Naive thymus-derived CD8-positive, alpha-beta T cell (primary cell): Measurements from ENCODE around the gene FAM25G. TPM values are rescaled to one million over a fixed set of nuclear protein-coding genes. Genes with fewer than 3 reads are reported as not detected.
A peak's percentile ranks its signal among the peaks of the same experiment; 100 is the strongest.
"Not testable (repeated sequence)": the region's sequence is repeated elsewhere in the genome, so short reads cannot be mapped to it uniquely, and the experiment has no call there.

Experiments used
- ATAC-seq, 2 donors: fragments of 150-1000 bp; cut with Tn5 transposase in 1 of 2; sonication (Bioruptor Pico), chemical (Tn5 transposase) in 1 of 2; 1 replicate in 1 of 2; 2 replicates in 1 of 2; pipeline ENCODE4 v1.10.0; 2021; ENCODE audit warnings: mild to moderate bottlenecking in 2 of 2, moderate library complexity in 2 of 2
- POLR2A ChIA-PET: fragments of 350-600 bp; sonication (Branson Sonifier 250); formaldehyde crosslinking; loops from one replicate; lab custom pipeline; 2021; ENCODE audit warnings: antibody characterized with exemption; lab: Charles Lee
- DNase-seq, 10 donors: peaks; one replicate each; pipeline versions ENCODE4 v3.0.0 to v3.0.0-alpha.2; 2020 to 2022
- H3K27ac Mint-ChIP-seq, 10 donors: one replicate each; pipeline ENCODE4 v1.8.0; 2020 to 2022; ENCODE audit warnings: mild to moderate bottlenecking in 10 of 10, mixed read lengths in 10 of 10, moderate library complexity in 4 of 10, inconsistent platforms in 1 of 10
- H3K27me3 Mint-ChIP-seq, 5 donors: one replicate each; pipeline ENCODE4 v1.8.0; 2021 to 2022; ENCODE audit warnings: mixed read lengths in 5 of 5
- H3K36me3 Mint-ChIP-seq, 3 donors: one replicate each; pipeline ENCODE4 v1.8.0; 2020 to 2022; ENCODE audit warnings: mixed read lengths in 3 of 3, mild to moderate bottlenecking in 2 of 3, inconsistent platforms in 1 of 3
- H3K4me1 Mint-ChIP-seq, 4 donors: one replicate each; pipeline ENCODE4 v1.8.0; 2021 to 2022; ENCODE audit warnings: mixed read lengths in 4 of 4
- H3K4me3 Mint-ChIP-seq, 10 donors: one replicate each; pipeline ENCODE4 v1.8.0; 2020 to 2022; ENCODE audit warnings: mild to moderate bottlenecking in 10 of 10, mixed read lengths in 10 of 10, moderate library complexity in 6 of 10, inconsistent platforms in 1 of 10
- H3K9me3 Mint-ChIP-seq, 9 donors: one replicate each; pipeline ENCODE4 v1.8.0; 2020 to 2022; ENCODE audit warnings: mixed read lengths in 9 of 9, mild to moderate bottlenecking in 3 of 9, inconsistent platforms in 1 of 9, moderate library complexity in 1 of 9
- polyA plus RNA-seq, 3 donors: library from polyadenylated mRNA; unstranded; fragments of 300-500 nt; fragmentation: Illumina TruSeq; gene quantifications; one replicate each; pipeline ENCODE4 v1.2.3, GENCODE V29; 2021
- total RNA-seq, 8 experiments: library from RNA in 2 of 8; stranded (reverse) in 2 of 8; gene quantifications; one replicate each; pipeline ENCODE4 v1.2.3 and lab custom pipeline; 2021 to 2026

Gene FAM25G
- total and polyA plus RNA-seq, 5 experiments from 2014 or later, result not detected

GRCh38 chr10:47457826-47458225 lies 33.7 kb downstream of the FAM25G start:
- DNase-seq, result peak in 2 of 10 donors; percentile 2 to 21
- peaks cover 0 to 4% (median under 1%) of the 10 kb centered on the region in 4 donors for H3K4me1 Mint-ChIP-seq
- POLR2A ChIA-PET, result no interaction called here
- no peak for ATAC-seq
- peaks cover 0 to 26% (median 9%) of the 10 kb centered on the region in 5 donors for H3K27me3 Mint-ChIP-seq
- no peak overlapping the region for H3K4me3 Mint-ChIP-seq
- H3K9me3 Mint-ChIP-seq, result no peaks in the 10 kb centered on the region
- no peaks in the 10 kb centered on the region for H3K36me3 Mint-ChIP-seq
- H3K27ac Mint-ChIP-seq, result no peak overlapping the region

- Mint-ChIP-seq H3K36me3 (no peaks in the 10 kb centered on the region), H3K4me1 (peaks cover 0 to 5% (median under 1%) of the 10 kb centered on the region in 4 donors), H3K27me3 (peaks cover 0 to 26% (median 9%) of the 10 kb centered on the region in 5 donors), H3K9me3 (no peaks in the 10 kb centered on the region), H3K4me3 (no peak overlapping the region), H3K27ac (no peak overlapping the region)
- DNase-seq (no peak), ATAC-seq (no peak)
- POLR2A ChIA-PET, result no interaction called here
Observed at GRCh38 chr10:47457528-47457820, 34.0 kb downstream of the FAM25G start.

- ATAC-seq, result no peak
- Mint-ChIP-seq H3K4me1 (peaks cover 0 to 8% (median under 1%) of the 10 kb centered on the region in 4 donors), H3K9me3 (no peaks in the 10 kb centered on the region), H3K27ac (peak overlapping the region in 1 of 10 donors; percentile 59), H3K36me3 (no peaks in the 10 kb centered on the region), H3K4me3 (no peak overlapping the region), H3K27me3 (peaks cover 0 to 26% (median 9%) of the 10 kb centered on the region in 5 donors)
- DNase-seq, result peak in 2 of 10 donors; percentile 3 to 31
- POLR2A ChIA-PET, result no interaction called here
Observed at GRCh38 chr10:47456794-47457527, 34.5 kb downstream of the FAM25G start.

GRCh38 chr10:47456079-47456785 lies 35.3 kb downstream of the FAM25G start:
- H3K27ac Mint-ChIP-seq, result no peak overlapping the region
- H3K9me3 Mint-ChIP-seq, result no peaks in the 10 kb centered on the region
- H3K4me1 Mint-ChIP-seq, result peaks cover 0 to 6% (median under 1%) of the 10 kb centered on the region in 4 donors
- POLR2A ChIA-PET, result no interaction called here
- no peaks in the 10 kb centered on the region for H3K36me3 Mint-ChIP-seq
- no peak overlapping the region for H3K4me3 Mint-ChIP-seq
- DNase-seq (peak in 1 of 10 donors; percentile 55), ATAC-seq (no peak)
- peaks cover 0 to 26% (median 9%) of the 10 kb centered on the region in 5 donors for H3K27me3 Mint-ChIP-seq

- ATAC-seq, H3K27ac Mint-ChIP-seq, POLR2A ChIA-PET, H3K36me3 Mint-ChIP-seq, H3K4me1 Mint-ChIP-seq, H3K4me3 Mint-ChIP-seq, H3K9me3 Mint-ChIP-seq: not testable (repeated sequence)
- peak in 1 of 10 donors; percentile 24 for DNase-seq
- peaks cover 0 to 26% (median 9%) of the 10 kb centered on the region in 5 donors for H3K27me3 Mint-ChIP-seq
Observed at GRCh38 chr10:47455350-47456078, 36.0 kb downstream of the FAM25G start.

GRCh38 chr10:47454780-47455058 lies 36.8 kb downstream of the FAM25G start:
- H3K4me1 Mint-ChIP-seq, result peaks cover 0 to 9% (median 3%) of the 10 kb centered on the region in 4 donors
- DNase-seq (no peak), ATAC-seq (no peak)
- no peak overlapping the region for H3K4me3 Mint-ChIP-seq
- POLR2A ChIA-PET, result no interaction called here
- H3K9me3 Mint-ChIP-seq, result no peaks in the 10 kb centered on the region
- H3K27me3 Mint-ChIP-seq, result peaks cover 0 to 26% (median 9%) of the 10 kb centered on the region in 5 donors
- H3K36me3 Mint-ChIP-seq, result no peaks in the 10 kb centered on the region
- peak overlapping the region in 1 of 10 donors; percentile 10 for H3K27ac Mint-ChIP-seq

GRCh38 chr10:47454008-47454779 lies 37.3 kb downstream of the FAM25G start:
- Mint-ChIP-seq H3K4me1 (peaks cover 2 to 13% (median 5%) of the 10 kb centered on the region in 4 donors), H3K27ac (no peak overlapping the region), H3K36me3 (no peaks in the 10 kb centered on the region), H3K9me3 (no peaks in the 10 kb centered on the region), H3K4me3 (no peak overlapping the region), H3K27me3 (peaks cover 0 to 26% (median 9%) of the 10 kb centered on the region in 5 donors)
- ATAC-seq (no peak), DNase-seq (peak in 1 of 10 donors; percentile 49)
- POLR2A ChIA-PET, result no interaction called here

GRCh38 chr10:47453141-47454007 lies 38.1 kb downstream of the FAM25G start:
- POLR2A ChIA-PET, result no interaction called here
- ATAC-seq, result no peak

GRCh38 chr10:47452495-47453140 lies 38.9 kb downstream of the FAM25G start:
- Mint-ChIP-seq H3K4me1 (peaks cover 18 to 29% (median 18%) of the 10 kb centered on the region in 4 donors), H3K4me3 (no peak overlapping the region), H3K9me3 (peaks cover 0 to 2% (median 0%) of the 10 kb centered on the region in 9 donors), H3K36me3 (no peaks in the 10 kb centered on the region), H3K27ac (peak overlapping the region in 3 of 10 donors; percentile 18 to 57 (median 38)), H3K27me3 (peaks cover 0 to 22% (median 7%) of the 10 kb centered on the region in 5 donors)
- ATAC-seq (no peak), DNase-seq (no peak)
- POLR2A ChIA-PET, result no interaction called here

More at GRCh38 chr10:47453141-47454007, 38.1 kb downstream of the FAM25G start:
- Mint-ChIP-seq H3K4me1 (peaks cover 10 to 21% (median 13%) of the 10 kb centered on the region in 4 donors), H3K9me3 (no peaks in the 10 kb centered on the region), H3K36me3 (no peaks in the 10 kb centered on the region), H3K27me3 (peaks cover 0 to 22% (median 7%) of the 10 kb centered on the region in 5 donors), H3K27ac (peak overlapping the region in 3 of 10 donors; percentile 6 to 53 (median 31)), H3K4me3 (no peak overlapping the region)
- peak in 1 of 10 donors; percentile 38 for DNase-seq

GRCh38 chr10:47451998-47452494 lies 39.5 kb downstream of the FAM25G start:
- Mint-ChIP-seq H3K27ac (peak overlapping the region in 2 of 10 donors; percentile 18 to 38), H3K9me3 (peaks cover 0 to 3% (median 0%) of the 10 kb centered on the region in 9 donors), H3K4me3 (no peak overlapping the region), H3K4me1 (peaks cover 18 to 30% (median 20%) of the 10 kb centered on the region in 4 donors), H3K36me3 (no peaks in the 10 kb centered on the region), H3K27me3 (peaks cover 0 to 21% (median 7%) of the 10 kb centered on the region in 5 donors)
- DNase-seq, result no peak
- ATAC-seq, result no peak
- POLR2A ChIA-PET, result no interaction called here
